Panc1 (cell line): ENCODE measurements around the gene PATJ. TPM values are rescaled to one million over a fixed set of nuclear protein-coding genes. Genes with fewer than 3 reads are reported as not detected.

Experiments used
- ATAC-seq: fragments of 200-7000 bp; cut with Tn5 transposase; 2 replicates; pipeline ENCODE4 v1.9.1; 2020; ENCODE audit warnings: mild to moderate bottlenecking, moderate library complexity
- BruUV-seq: library from RNA; stranded (reverse); fragments of 400-500 nt; replicated peaks from 2 replicates; lab custom pipeline; 2021; lab: Mats Ljungman, UMichigan
- CTCF ChIA-PET: fragments of 300-600 bp; sonication (Branson Sonifier 250); formaldehyde crosslinking; loops from one replicate; lab custom pipeline; 2022; ENCODE audit warnings: antibody characterized with exemption; lab: Charles Lee
- POLR2A ChIA-PET: fragments of 300-600 bp; sonication (Branson Sonifier 250); formaldehyde crosslinking; loops from one replicate; lab custom pipeline; 2022; ENCODE audit warnings: antibody characterized with exemption; lab: Charles Lee
- DNase-seq: peaks from one replicate; pipeline ENCODE4 v3.0.0-alpha.2; 2010; ENCODE audit warnings: low read depth, low spot score
- H3K27ac ChIP-seq: 2 replicates; pipeline ENCODE4 v1.5.1; 2011; ENCODE audit warnings: mild to moderate bottlenecking, low read length, inconsistent platforms
- H3K27me3 ChIP-seq: fragments of 200-500 bp; sonication (Bioruptor generic); 2 replicates; pipeline ENCODE4 v1.6.0; 2014; ENCODE audit warnings: low read length, inconsistent platforms; ENCODE audit not compliant: control insufficient read depth, insufficient read depth
- H3K36me3 ChIP-seq: fragments of 200-500 bp; sonication (Bioruptor generic); 2 replicates; pipeline ENCODE4 v1.5.1; 2014; ENCODE audit warnings: inconsistent platforms, mild to moderate bottlenecking, low read length, moderate library complexity; ENCODE audit not compliant: control insufficient read depth, insufficient read depth
- H3K4me1 ChIP-seq: 2 replicates; pipeline ENCODE4 v1.5.1; 2011; ENCODE audit warnings: inconsistent platforms, mild to moderate bottlenecking, low read length, moderate library complexity; ENCODE audit not compliant: control insufficient read depth, insufficient read depth
- H3K4me3 ChIP-seq, 2 experiments: 2 replicates each; pipeline ENCODE4 v1.5.1; 2011 to 2012; ENCODE audit warnings: low read depth in 2 of 2, low read length in 2 of 2, mild to moderate bottlenecking in 2 of 2, inconsistent platforms in 1 of 2, moderate library complexity in 1 of 2
- H3K9me3 ChIP-seq: fragments of 200-500 bp; sonication (Bioruptor generic); 2 replicates; pipeline ENCODE4 v1.5.1; 2014; ENCODE audit warnings: low read depth, mild to moderate bottlenecking, inconsistent platforms, low read length, moderate library complexity; ENCODE audit not compliant: control insufficient read depth, insufficient read depth
- CTCF ChIP-seq: fragments of 450-650 bp; IDR thresholded peaks from 2 replicates; pipeline ENCODE4 v1.5.1; 2017; ENCODE audit warnings: mild to moderate bottlenecking
- POLR2AphosphoS5 ChIP-seq: IDR thresholded peaks from 2 replicates; pipeline ENCODE4 v1.6.1; 2012; ENCODE audit warnings: mild to moderate bottlenecking, low read depth, low read length, moderate library complexity
- REST ChIP-seq, 2 experiments: IDR thresholded peaks; 2 replicates each; pipeline ENCODE4 v1.6.1; 2011 to 2012; ENCODE audit warnings: low read depth in 2 of 2, control low read depth in 1 of 2, low read length in 1 of 2, mild to moderate bottlenecking in 1 of 2, moderate library complexity in 1 of 2; ENCODE audit not compliant: insufficient read depth in 1 of 2
- SIN3A ChIP-seq: IDR thresholded peaks from 2 replicates; pipeline ENCODE4 v1.6.1; 2012; ENCODE audit warnings: low read depth, mild to moderate bottlenecking, low read length, moderate library complexity, borderline replicate concordance; ENCODE audit not compliant: insufficient read depth
- TCF7L2 ChIP-seq: IDR thresholded peaks from 2 replicates; pipeline ENCODE4 v1.6.1; 2011; ENCODE audit warnings: mild to moderate bottlenecking, low read depth, low read length, inconsistent platforms
- in situ Hi-C: cut with HindIII; loops from 2 replicates; pipeline ENCODE4 v1.10.0; 2016; ENCODE audit warnings: low sequenced_read_pairs, low pct_unique_long_range_greater_than_20kb
- intact Hi-C: fragments of 100-400 bp; cut with micrococcal nuclease; formaldehyde crosslinking; loops from one replicate; pipeline ENCODE4 v1.10.0; 2022; ENCODE audit not compliant: unreplicated experiment
- total RNA-seq: library from RNA; stranded (reverse); gene quantifications from one replicate; pipeline ENCODE4 v1.2.1, GENCODE V29; 2021; ENCODE audit not compliant: unreplicated experiment

Gene PATJ
- total RNA-seq, 1 experiment from 2014 or later, result 36.2 TPM

DNA sequence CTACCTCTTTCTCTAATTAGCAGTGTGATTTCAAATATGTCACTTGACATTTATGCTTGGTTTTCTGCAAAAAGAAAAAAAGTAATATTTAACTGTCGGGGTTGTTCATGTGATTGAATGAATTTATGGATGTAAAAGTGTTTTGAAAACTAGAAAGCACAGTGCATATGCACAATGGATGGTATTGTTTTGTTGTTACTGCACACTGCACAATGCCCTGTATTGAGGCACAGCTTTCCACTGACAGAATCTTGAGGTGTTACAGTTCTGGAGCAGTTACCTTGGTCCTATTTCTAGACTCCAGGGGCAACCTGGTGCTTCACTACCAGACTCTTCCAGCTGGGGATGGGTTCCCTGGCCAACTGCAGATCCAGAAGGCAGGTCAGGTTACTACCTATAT is 335.5 kb downstream of the PATJ start:
- TF ChIP-seq POLR2AphosphoS5 (no peak), TCF7L2 (no peak)
- intact Hi-C loops (no loop called here), in situ Hi-C loops (no loop called here)
- BruUV-seq, result no TSS peak
- ChIA-PET CTCF (no interaction called here), POLR2A (no interaction called here)
- Histone ChIP-seq H3K27ac (no peak overlapping the region), H3K4me3 (no peak overlapping the region), H3K27me3 (no peaks in the 10 kb centered on the region), H3K9me3 (no peaks in the 10 kb centered on the region), H3K4me1 (no peaks in the 10 kb centered on the region), H3K36me3 (no peaks in the 10 kb centered on the region)
- no peak for DNase-seq
- no peak for ATAC-seq

- in situ Hi-C loops (no loop called here), intact Hi-C loops (loop anchor here (2.0 kb wide), 1 partner anchor 48 kb away; no protein-coding TSS in a partner anchor)
- H3K9me3 ChIP-seq, result no peaks in the 10 kb centered on the region
- no peak for TF ChIP-seq SIN3A
- TF ChIP-seq CTCF, result peak; percentile 97
- no peak for TF ChIP-seq POLR2AphosphoS5
- no peak for TF ChIP-seq TCF7L2
- H3K27me3 ChIP-seq, result no peaks in the 10 kb centered on the region
- no peaks in the 10 kb centered on the region for H3K36me3 ChIP-seq
- H3K4me1 ChIP-seq, result no peaks in the 10 kb centered on the region
- DNase-seq (peak; percentile 36), ATAC-seq (peak; percentile 97)
- no peak overlapping the region for H3K4me3 ChIP-seq
- POLR2A ChIA-PET, result interaction anchor here (0.6 kb wide), 1 partner anchor 320 kb away, joined by 3 read pairs; no protein-coding TSS in a partner anchor
- H3K27ac ChIP-seq, result no peak overlapping the region
- CTCF ChIA-PET, result interaction anchor here (0.6 to 1.7 kb wide), 4 partner anchors 12 to 61 kb away, joined by 3 to 11 read pairs (median 6); no protein-coding TSS in a partner anchor
- no TSS peak for BruUV-seq
Measured at GRCh38 chr1:62082456-62083363, 340.4 kb downstream of the PATJ start.

GRCh38 chr1:62084310-62084890 is 342.1 kb downstream of the PATJ start:
- Histone ChIP-seq H3K9me3 (no peaks in the 10 kb centered on the region), H3K4me1 (no peaks in the 10 kb centered on the region), H3K27ac (no peak overlapping the region), H3K36me3 (no peaks in the 10 kb centered on the region), H3K27me3 (no peaks in the 10 kb centered on the region), H3K4me3 (no peak overlapping the region)
- DNase-seq (no peak), ATAC-seq (no peak)
- ChIA-PET POLR2A (no interaction called here), CTCF (no interaction called here)
- in situ Hi-C loops (no loop called here), intact Hi-C loops (no loop called here)
- TF ChIP-seq POLR2AphosphoS5 (no peak), CTCF (no peak), TCF7L2 (no peak), REST (IDR thresholded peaks at IDR 0.05; ENCODE audit: insufficient read depth in 1 of 2, low read depth in 2 of 2, low read length in 1 of 2) (no peak), SIN3A (no peak)
- BruUV-seq, result no TSS peak
